Progenitor cell of endocrine pancreas (in vitro differentiated cells): Measurements from ENCODE around the gene FGFBP3. TPM values are rescaled to one million over a fixed set of nuclear protein-coding genes. Genes with fewer than 3 reads are reported as not detected.
"Not testable (repeated sequence)": the region's sequence is repeated elsewhere in the genome, so short reads cannot be mapped to it uniquely, and the experiment has no call there.

ENCODE experiments used
- DNase-seq: peaks from one replicate; pipeline ENCODE4 v3.0.0; 2021; ENCODE audit warnings: low spot score; ENCODE audit not compliant: unreplicated experiment
- H3K27ac Mint-ChIP-seq: 2 replicates; pipeline ENCODE4 v1.8.0; 2021; ENCODE audit warnings: mild to moderate bottlenecking, moderate library complexity, mixed read lengths
- H3K27me3 Mint-ChIP-seq: 2 replicates; pipeline ENCODE4 v1.8.0; 2021; ENCODE audit warnings: mixed read lengths
- H3K36me3 Mint-ChIP-seq: 2 replicates; pipeline ENCODE4 v1.8.0; 2022; ENCODE audit warnings: mixed read lengths; ENCODE audit not compliant: insufficient read depth
- H3K4me1 Mint-ChIP-seq: 2 replicates; pipeline ENCODE4 v1.8.0; 2021; ENCODE audit warnings: low read depth, mixed read lengths
- H3K4me3 Mint-ChIP-seq: 2 replicates; pipeline ENCODE4 v1.8.0; 2021; ENCODE audit warnings: low read depth, mild to moderate bottlenecking, moderate library complexity, mixed read lengths
- H3K9me3 Mint-ChIP-seq: 2 replicates; pipeline ENCODE4 v1.8.0; 2021; ENCODE audit warnings: low read depth, mixed read lengths
- CTCF ChIP-seq: fragments of 200-600 bp; sonication (generic); IDR thresholded peaks from one replicate; pipeline ENCODE4 v1.5.0; 2021; ENCODE audit warnings: antibody characterized with exemption, mild to moderate bottlenecking; ENCODE audit not compliant: unreplicated experiment
- total RNA-seq: library from RNA; stranded (reverse); gene quantifications from 2 replicates; pipeline ENCODE4 v1.2.1, GENCODE V29; 2021

FGFBP3 gene
- total RNA-seq, 1 donor from 2014 or later: 5.9 TPM

- H3K4me3 Mint-ChIP-seq: no peak overlapping the region
- no peaks in the 10 kb centered on the region for H3K36me3 Mint-ChIP-seq
- no peaks in the 10 kb centered on the region for H3K4me1 Mint-ChIP-seq
- H3K9me3 Mint-ChIP-seq: no peaks in the 10 kb centered on the region
- DNase-seq: no peak
- no peak overlapping the region for H3K27ac Mint-ChIP-seq
- no peaks in the 10 kb centered on the region for H3K27me3 Mint-ChIP-seq
- no peak for TF ChIP-seq CTCF
Measured at GRCh38 chr10:91897421-91897820, 11.9 kb downstream of the FGFBP3 start.

GRCh38 chr10:91896212-91896756, 13.0 kb downstream of the FGFBP3 start:
- DNase-seq: no peak
- Mint-ChIP-seq H3K9me3 (no peaks in the 10 kb centered on the region), H3K27ac (no peak overlapping the region), H3K4me3 (no peak overlapping the region), H3K36me3 (no peaks in the 10 kb centered on the region), H3K4me1 (no peaks in the 10 kb centered on the region), H3K27me3 (no peaks in the 10 kb centered on the region)
- no peak for TF ChIP-seq CTCF

GRCh38 chr10:91894261-91894685, 15.0 kb downstream of the FGFBP3 start:
- not testable (repeated sequence) for H3K9me3 Mint-ChIP-seq, H3K36me3 Mint-ChIP-seq, H3K4me1 Mint-ChIP-seq, H3K4me3 Mint-ChIP-seq, H3K27ac Mint-ChIP-seq, H3K27me3 Mint-ChIP-seq, DNase-seq

DNA sequence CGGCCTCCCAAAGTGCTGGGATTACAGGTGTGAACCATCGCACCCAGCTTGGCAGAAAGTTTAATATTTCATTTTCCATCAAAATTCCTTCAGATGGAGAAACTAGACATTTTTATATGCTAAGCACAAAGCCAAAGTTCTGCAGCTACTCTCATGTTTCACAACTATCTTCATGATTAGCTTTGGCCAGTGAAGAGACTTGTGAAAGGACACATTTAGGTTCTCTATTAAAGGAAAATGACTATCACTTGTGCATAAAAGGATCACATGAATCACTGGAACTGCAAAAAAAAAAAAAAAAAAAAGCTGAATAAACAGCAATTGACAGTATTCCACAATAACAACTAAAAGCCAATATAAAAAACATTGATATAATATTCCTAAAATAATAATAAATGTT, 16.2 kb downstream of the FGFBP3 start:
- Mint-ChIP-seq H3K9me3 (no peaks in the 10 kb centered on the region), H3K4me3 (no peak overlapping the region), H3K4me1 (peaks cover under 1% of the 10 kb centered on the region), H3K27me3 (no peaks in the 10 kb centered on the region), H3K27ac (no peak overlapping the region), H3K36me3 (no peaks in the 10 kb centered on the region)
- DNase-seq: no peak
- TF ChIP-seq CTCF: no peak

GRCh38 chr10:91891125-91892001, 17.9 kb downstream of the FGFBP3 start:
- Mint-ChIP-seq H3K27ac (peak overlapping the region; percentile 90), H3K27me3 (no peaks in the 10 kb centered on the region), H3K9me3 (no peaks in the 10 kb centered on the region), H3K4me1 (peaks cover 9% of the 10 kb centered on the region), H3K36me3 (no peaks in the 10 kb centered on the region), H3K4me3 (no peak overlapping the region)
- no peak for TF ChIP-seq CTCF
- no peak for DNase-seq
